HG03045 (cell line): Measurements from ENCODE around the gene SNRNP25.

Experiments used
- ATAC-seq: cut with Tn5 transposase; IDR thresholded peaks from one replicate; pipeline ENCODE4 v1.9.1; 2021; ENCODE audit warnings: mild to moderate bottlenecking, moderate library complexity; ENCODE audit not compliant: unreplicated experiment

SNRNP25 gene

GRCh38 chr16:62968-63391 is 9.4 kb downstream of the SNRNP25 start:
- ATAC-seq, result no peak

DNA sequence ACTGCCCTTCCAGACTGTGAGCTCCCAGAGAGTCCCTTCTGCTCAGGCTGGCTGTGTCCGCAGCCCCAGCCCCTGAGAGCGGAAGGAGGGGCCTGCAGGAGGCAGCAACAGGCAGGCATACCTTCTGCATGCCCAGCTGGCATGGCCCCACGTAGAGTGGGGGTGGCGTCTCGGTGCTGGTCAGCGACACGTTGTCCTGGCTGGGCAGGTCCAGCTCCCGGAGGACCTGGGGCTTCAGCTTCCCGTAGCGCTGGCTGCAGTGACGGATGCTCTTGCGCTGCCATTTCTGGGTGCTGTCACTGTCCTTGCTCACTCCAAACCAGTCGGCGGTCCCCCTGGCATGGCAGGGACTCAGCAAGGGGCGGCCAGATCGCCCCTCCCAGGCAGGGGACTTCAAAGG is 9.8 kb downstream of the SNRNP25 start:
- no peak for ATAC-seq

DNA sequence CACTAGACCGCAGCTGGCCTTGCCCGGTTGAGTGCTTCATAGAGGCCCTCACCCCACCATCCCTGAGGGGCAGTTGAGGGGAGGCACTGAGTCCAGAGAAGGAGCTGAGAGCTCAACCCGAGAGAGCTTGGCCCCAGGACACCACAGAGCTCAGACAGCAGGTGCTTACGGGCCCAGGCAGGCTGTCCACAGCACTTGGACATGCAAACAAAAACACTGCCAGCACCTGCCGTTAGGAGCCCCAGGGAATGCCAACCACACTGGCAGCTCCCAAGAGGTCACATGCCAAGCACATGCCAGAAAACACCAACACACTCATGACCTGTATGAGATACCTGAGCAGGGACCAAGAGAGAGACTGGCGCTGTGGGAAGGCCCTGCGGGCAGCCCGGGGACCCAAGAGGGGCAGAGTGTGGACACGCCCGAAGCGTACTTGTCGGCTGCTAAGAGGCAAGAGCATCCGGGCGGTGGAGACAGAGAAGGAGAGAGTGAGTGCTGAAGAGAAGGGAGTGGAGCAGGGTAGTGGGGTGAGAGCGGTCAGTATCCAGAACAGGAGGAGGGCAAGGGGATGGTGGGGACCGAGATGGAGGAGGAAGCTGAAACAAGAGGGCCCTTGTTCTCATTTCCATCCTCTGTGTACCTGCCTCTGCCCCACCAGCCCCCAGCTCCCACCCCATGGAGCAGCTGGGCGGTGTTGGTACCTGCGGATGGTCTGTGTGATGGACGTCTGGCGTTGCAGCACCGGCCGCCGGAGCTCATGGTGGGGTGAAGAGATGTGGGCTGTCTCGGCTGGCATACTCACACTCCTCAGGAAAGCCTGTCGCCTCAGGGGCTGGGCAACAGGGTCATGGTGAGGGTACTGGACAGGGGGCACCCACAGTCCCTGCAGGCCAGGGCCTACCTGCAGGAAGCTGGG is 10.6 kb downstream of the SNRNP25 start:
- ATAC-seq, result no peak

DNA sequence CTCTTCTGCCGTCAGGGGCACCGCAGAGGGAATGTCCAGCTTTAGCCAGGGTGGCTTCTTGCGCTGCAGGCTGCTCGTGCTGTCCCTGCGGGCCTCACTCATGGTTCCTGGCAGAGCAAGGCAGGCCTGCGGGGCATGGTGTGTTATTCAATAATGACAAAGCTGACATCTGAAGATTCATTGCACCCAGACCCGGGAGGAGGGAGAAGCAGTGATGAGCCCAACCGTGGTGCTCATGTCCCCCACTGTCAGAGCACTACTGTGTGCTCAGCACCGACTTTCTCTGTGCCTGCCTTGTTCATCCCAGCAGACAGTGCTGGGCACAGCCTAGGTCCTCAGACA is 11.3 kb downstream of the SNRNP25 start:
- ATAC-seq, result no peak

GRCh38 chr16:65745-66144 is 12.1 kb downstream of the SNRNP25 start:
- no peak for ATAC-seq

DNA sequence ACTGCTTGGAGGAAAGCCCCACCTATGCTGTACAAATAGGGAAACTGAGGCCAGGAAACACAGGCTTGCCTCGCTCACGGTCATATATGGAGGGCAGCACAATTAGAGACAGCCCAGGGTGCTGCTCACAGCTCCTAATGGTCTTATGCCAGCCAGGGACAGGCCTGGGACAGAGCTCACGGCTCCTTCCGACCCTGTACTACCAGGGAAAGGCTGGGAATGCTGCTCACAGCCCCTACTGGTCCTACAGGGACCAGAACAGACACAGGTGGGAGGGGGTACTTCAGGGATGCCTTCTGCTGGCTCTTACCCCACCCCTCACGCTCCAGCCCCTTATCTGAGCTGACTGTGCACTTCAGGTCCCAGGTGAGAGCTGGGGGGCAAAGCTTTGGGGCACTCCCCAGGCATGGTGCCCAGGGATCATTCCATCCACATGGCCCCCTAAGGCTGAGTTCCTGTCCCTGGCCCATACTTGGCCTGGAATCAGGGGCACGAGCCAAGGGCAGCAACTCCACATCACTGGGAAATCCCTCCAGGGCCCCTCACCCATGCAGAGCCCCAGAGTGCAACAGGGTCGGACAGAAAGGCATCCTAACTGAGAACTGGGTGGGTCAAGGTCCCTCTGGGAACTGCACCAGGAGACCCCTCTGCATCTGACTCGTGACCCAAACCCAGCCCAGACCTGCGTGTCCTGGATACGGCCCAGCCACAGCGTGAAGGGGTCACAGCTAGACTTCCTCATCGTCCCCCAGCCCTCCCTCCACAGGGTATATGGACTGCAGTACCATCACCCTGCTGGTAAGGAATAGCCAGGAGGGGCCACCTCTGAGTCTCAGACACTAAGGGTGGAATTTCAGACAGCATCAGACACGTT is 12.9 kb downstream of the SNRNP25 start:
- ATAC-seq, result no peak

- ATAC-seq, result no peak
Measured at GRCh38 chr16:67183-67791, 13.7 kb downstream of the SNRNP25 start.

DNA sequence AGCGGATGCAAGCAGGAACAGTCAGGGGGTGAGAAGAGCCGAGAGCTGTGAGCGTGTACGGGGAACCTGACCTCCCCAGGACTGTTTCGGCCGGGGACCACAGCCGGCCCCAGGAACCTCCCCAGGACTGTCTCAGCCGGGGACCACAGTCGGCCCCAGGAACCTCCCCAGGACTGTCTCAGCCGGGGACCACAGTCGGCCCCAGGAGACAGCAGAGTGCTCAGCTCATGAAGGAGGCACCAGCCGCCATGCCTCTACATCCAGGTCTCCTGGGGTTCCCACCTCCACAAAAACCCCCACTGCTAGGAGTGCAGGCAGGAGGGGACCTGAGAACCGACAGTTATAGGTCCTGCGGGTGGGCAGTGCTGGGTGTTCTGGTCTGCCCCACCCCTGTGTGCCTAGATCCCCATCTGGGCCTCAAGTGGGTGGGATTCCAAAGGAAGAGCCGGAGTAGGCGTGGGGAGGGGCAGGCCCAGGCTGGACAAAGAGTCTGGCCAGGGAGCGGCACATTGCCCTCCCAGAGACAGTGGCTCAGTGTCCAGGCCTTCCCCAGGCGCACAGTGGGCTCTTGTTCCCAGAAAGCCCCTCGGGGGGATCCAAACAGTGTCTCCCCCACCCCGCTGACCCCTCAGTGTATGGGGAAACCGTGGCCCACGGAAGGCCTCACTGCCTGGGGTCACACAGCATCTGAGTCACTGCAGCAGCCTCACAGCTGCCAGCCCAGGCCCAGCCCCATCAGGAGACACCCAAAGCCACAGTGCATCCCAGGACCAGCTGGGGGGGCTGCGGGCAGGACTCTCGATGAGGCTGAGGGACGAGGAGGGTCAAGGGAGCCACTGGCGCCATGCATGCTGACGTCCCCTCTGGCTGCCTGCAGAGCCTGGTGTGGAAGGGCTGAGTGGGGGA is 14.5 kb downstream of the SNRNP25 start:
- no peak for ATAC-seq

DNA sequence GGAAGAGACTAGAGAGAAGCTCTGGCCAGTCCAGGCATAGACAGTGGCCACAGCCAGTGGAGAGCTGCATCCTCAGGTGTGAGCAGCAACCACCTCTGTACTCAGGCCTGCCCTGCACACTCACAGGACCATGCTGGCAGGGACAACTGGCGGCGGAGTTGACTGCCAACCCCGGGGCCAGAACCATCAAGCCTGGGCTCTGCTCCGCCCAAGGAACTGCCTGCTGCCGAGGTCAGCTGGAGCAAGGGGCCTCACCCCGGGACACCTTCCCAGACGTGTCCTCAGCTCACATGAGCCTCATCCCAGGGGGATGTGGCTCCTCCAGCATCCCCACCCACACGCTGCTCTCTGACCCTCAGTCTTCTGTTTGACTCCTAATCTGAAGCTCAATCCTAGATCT is 15.6 kb downstream of the SNRNP25 start:
- no peak for ATAC-seq

DNA sequence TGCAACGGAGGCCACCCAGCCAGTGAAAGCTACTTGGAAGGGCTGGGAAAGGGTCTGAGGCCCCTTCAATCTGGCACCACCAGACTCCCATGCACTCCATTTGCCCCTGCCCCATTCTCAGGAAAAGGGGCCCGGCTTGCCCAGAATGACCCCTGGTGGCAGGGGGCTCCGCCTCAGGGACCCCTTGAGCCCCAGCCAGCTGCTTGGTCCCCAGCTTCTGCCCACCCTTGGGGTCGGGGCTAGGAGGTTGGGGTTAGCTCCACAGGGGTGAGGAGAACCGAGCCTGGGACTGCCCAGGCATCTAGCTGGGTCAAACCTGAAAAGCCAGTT is 17.5 kb downstream of the SNRNP25 start:
- no peak for ATAC-seq

DNA sequence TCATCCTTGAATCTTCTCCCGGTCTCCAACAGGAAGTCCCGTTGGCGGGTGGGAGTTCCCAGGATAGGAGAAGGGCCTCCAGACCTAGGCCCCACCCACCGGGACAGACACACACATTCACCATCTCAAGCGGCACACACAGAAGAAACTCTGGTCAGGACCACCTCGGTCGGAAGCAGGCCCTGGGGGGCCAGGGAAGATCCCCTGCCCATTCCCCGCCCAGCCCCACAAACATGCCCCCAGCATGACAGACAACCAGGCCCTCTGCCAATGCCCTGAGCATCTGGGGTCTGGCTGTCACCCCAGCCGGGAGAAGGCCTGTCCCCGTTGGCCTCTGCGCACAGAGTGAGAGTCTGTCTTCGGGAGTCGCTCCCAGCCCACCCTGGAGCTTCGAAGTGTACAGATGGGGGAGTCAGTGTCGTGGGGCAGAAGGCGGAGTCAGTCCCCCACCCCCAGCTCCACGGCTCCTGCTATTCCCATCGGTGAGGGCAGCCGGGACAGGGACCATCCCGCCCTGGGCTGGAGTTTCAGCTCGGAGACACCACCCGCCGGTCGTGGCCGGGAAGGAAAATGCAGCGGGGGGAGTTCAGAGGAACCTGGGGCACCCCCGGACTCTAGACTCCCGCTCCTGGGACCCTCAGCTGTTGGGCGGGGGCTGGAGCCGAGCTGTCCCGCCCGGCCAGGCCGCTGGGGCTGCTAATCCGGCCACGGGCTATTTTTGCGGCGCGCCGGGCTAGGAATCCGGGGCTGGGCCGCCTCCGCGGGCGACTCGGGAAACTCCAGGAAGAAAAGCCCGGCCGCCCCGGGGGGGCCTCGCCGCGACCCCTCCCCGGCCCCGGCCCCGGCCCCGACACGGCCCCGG is 18.1 kb downstream of the SNRNP25 start:
- ATAC-seq, result no peak

- no peak for ATAC-seq
Measured at GRCh38 chr16:72561-73548, 19.2 kb downstream of the SNRNP25 start, which contains the start of gene RHBDF1. Gene RHBDF1, minus strand, starts transcription at chr16:72631. Its CDS starts 7,616 bp downstream, at chr16:65015.

DNA sequence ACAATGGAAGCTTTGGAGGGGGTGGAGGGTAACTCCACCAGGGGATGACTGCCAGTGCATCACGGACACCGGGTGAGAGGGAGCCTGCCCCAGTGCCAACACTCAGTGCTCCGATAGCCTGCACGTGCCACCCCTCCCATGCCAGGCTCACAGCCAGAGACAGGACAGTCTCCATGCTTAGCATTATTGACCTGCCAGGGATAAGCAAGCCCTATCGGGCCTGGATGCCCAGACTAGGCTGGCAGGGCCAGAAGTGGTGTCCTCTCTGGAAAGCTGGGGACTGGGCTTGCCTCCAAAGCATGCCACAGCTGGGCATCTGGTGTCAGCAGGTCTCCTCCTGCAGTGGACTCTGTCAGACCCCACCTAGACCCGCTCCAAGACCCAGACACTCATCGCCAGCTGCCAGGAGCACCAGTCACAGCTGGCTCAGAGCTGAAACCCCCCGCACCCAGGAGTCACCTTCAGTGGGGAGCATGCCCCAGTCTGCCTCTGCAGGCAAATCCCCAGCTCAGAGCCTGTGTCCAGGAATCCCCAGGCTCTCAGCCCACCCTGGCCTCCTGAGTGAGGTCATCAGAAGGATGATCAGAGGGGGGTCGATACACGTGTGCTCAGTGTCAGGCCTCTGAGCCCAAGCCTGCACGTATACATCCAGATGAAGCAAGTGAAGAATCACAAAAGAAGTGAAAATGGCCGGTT is 20.6 kb downstream of the SNRNP25 start:
- no peak for ATAC-seq

GRCh38 chr16:74747-75334 is 21.2 kb downstream of the SNRNP25 start:
- ATAC-seq, result no peak

GRCh38 chr16:75580-76501 is 22.2 kb downstream of the SNRNP25 start:
- no peak for ATAC-seq

GRCh38 chr16:76535-77272 is 23.1 kb downstream of the SNRNP25 start:
- no peak for ATAC-seq
